WERI-Rb-1 (cell line): ENCODE results near the gene RASGEF1B.

Source experiments
- DNase-seq: peaks from one replicate; pipeline ENCODE4 v3.0.0-alpha.2; 2020
- H3K27ac ChIP-seq: fragments of 250-450 bp; sonication (Bioruptor Pico); 2 replicates; pipeline ENCODE4 v1.5.1; 2020; ENCODE audit warnings: mild to moderate bottlenecking, moderate library complexity
- H3K27me3 ChIP-seq: fragments of 250-450 bp; sonication (Bioruptor Pico); 2 replicates; pipeline ENCODE4 v1.5.1; 2021; ENCODE audit warnings: mild to moderate bottlenecking, low read depth, moderate library complexity; ENCODE audit not compliant: insufficient read depth, severe bottlenecking
- H3K36me3 ChIP-seq: fragments of 250-450 bp; sonication (Bioruptor Pico); 2 replicates; pipeline ENCODE4 v1.5.1; 2020; ENCODE audit warnings: mild to moderate bottlenecking, moderate library complexity
- H3K4me3 ChIP-seq: 2 replicates; pipeline ENCODE4 v1.5.1; 2011; ENCODE audit warnings: low read depth, mild to moderate bottlenecking, control low read depth, low read length
- H3K9me3 ChIP-seq: fragments of 250-450 bp; sonication (Bioruptor Pico); 2 replicates; pipeline ENCODE4 v1.5.1; 2021; ENCODE audit warnings: mild to moderate bottlenecking, moderate library complexity; ENCODE audit not compliant: severe bottlenecking
- TF ChIP-seq, protein P1 (sequence below): IDR thresholded peaks from 2 replicates; pipeline ENCODE4 v1.5.1; 2011; ENCODE audit warnings: low read depth, mild to moderate bottlenecking, control low read depth, inconsistent platforms, low read length

RASGEF1B gene

DNA sequence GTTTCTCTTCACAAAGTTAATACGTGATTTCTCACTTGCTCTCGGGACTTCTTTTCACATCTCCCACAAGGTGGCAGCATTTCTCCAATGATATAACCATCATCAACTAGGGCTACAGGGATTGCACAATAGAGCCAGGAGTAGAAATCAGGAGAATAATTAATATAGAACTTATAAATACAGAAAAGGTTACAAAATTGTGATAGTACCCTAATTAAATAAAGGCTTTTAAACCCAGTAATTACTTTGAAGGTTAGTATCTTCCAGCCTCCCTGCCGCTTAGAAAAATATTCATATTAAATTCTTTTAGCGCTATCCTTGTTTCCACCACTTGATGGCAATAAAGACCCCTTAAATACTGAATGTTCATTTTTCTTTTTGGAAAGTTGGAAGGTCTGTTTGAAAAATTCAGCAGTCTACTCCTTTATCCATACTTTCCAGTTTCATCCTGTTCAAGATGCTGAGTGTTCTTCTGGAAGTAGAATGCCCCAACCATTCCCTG, 65.8 kb downstream of the RASGEF1B start:
- no peaks in the 10 kb centered on the region for H3K9me3 ChIP-seq
- TF ChIP-seq, protein P1, sequence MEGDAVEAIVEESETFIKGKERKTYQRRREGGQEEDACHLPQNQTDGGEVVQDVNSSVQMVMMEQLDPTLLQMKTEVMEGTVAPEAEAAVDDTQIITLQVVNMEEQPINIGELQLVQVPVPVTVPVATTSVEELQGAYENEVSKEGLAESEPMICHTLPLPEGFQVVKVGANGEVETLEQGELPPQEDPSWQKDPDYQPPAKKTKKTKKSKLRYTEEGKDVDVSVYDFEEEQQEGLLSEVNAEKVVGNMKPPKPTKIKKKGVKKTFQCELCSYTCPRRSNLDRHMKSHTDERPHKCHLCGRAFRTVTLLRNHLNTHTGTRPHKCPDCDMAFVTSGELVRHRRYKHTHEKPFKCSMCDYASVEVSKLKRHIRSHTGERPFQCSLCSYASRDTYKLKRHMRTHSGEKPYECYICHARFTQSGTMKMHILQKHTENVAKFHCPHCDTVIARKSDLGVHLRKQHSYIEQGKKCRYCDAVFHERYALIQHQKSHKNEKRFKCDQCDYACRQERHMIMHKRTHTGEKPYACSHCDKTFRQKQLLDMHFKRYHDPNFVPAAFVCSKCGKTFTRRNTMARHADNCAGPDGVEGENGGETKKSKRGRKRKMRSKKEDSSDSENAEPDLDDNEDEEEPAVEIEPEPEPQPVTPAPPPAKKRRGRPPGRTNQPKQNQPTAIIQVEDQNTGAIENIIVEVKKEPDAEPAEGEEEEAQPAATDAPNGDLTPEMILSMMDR: peak; percentile 22; the same call in 1 of the 2 replicates
- H3K27me3 ChIP-seq: no peaks in the 10 kb centered on the region
- H3K4me3 ChIP-seq: no peak overlapping the region; the same call in 1 of the 2 replicates
- DNase-seq: peak; percentile 31
- H3K27ac ChIP-seq: peak overlapping the region; percentile 66
- no peaks in the 10 kb centered on the region for H3K36me3 ChIP-seq

DNA sequence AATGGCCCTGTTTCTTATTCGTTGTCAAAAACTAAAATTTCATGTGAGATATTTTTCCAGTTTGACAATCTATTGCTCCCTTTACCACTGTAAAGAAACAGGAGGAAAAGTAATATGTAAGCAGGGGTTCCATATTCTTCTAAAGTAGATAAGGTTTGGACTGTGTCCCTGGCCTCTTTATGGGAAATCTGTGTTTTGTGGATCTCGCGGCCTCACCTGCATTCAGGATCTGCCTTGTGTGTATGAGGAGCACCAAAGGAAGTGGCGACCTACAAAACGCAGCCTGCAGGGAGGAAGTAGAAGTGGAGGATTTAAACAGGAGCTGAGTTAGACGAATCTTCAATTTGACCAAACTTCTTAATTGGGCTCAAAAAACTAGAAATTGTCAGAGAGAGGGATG, 67.0 kb downstream of the RASGEF1B start:
- Histone ChIP-seq H3K27me3 (no peaks in the 10 kb centered on the region), H3K27ac (no peak overlapping the region), H3K4me3 (no peak overlapping the region), H3K9me3 (no peaks in the 10 kb centered on the region), H3K36me3 (no peaks in the 10 kb centered on the region)
- no peak for DNase-seq
- TF ChIP-seq, protein P1: no peak

GRCh38 chr4:81404294-81404693, 67.4 kb downstream of the RASGEF1B start:
- DNase-seq: peak; percentile 36
- TF ChIP-seq, protein P1: peak; percentile 69
- H3K27ac ChIP-seq: no peak overlapping the region
- H3K27me3 ChIP-seq: no peaks in the 10 kb centered on the region
- no peak overlapping the region for H3K4me3 ChIP-seq
- H3K9me3 ChIP-seq: no peaks in the 10 kb centered on the region
- no peaks in the 10 kb centered on the region for H3K36me3 ChIP-seq

- Histone ChIP-seq H3K36me3 (no peaks in the 10 kb centered on the region), H3K9me3 (no peaks in the 10 kb centered on the region), H3K27ac (no peak overlapping the region), H3K27me3 (no peaks in the 10 kb centered on the region), H3K4me3 (no peak overlapping the region)
- no peak for DNase-seq
- TF ChIP-seq, protein P1: no peak
Observed at GRCh38 chr4:81399306-81400086, 72.2 kb downstream of the RASGEF1B start.

DNA sequence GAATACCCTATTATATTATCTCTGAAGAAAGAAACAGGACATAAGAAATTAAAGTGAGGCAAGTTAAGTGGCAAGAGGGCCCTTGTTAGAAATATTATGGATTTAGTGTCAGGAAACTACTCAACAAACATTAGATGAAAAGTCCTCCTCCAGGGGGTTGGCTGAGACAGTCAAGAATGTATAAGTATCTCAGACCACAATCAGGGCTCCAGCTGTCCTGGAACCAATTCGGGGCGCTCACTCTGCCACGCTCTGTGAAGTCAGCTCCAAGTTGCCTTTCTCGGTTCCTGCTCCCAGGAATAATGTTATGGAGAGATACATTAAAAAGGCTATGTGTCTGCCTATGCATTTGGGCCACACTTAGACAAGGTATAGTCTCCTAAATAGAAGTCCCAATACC, 73.3 kb downstream of the RASGEF1B start:
- TF ChIP-seq, protein P1: no peak
- Histone ChIP-seq H3K27me3 (no peaks in the 10 kb centered on the region), H3K4me3 (no peak overlapping the region), H3K27ac (no peak overlapping the region), H3K36me3 (no peaks in the 10 kb centered on the region), H3K9me3 (no peaks in the 10 kb centered on the region)
- DNase-seq: no peak

GRCh38 chr4:81397635-81398034, 74.1 kb downstream of the RASGEF1B start:
- Histone ChIP-seq H3K36me3 (no peaks in the 10 kb centered on the region), H3K9me3 (no peaks in the 10 kb centered on the region), H3K27me3 (no peaks in the 10 kb centered on the region), H3K4me3 (no peak overlapping the region), H3K27ac (no peak overlapping the region)
- no peak for DNase-seq
- TF ChIP-seq, protein P1: no peak
